Gastroesophageal sphincter (tissue), 3 donors: Measurements from ENCODE around the gene EIF1B.

ENCODE experiments used
- POLR2A ChIP-seq, 2 donors: fragments of 450-650 bp; IDR thresholded peaks; one replicate each; pipeline ENCODE4 v1.6.1; 2017; ENCODE audit warnings: antibody characterized with exemption in 2 of 2, mild to moderate bottlenecking in 2 of 2, moderate library complexity in 1 of 2
- TF ChIP-seq, protein P1 (sequence below), 4 experiments: fragments of 200-600 bp in 2 of 4; fragments of 450-650 bp in 2 of 4; sonication (generic) in 1 of 4; IDR thresholded peaks; one replicate each; pipeline ENCODE4 v1.5.1; 2017 to 2019; ENCODE audit warnings: antibody characterized with exemption in 4 of 4, mild to moderate bottlenecking in 2 of 4, moderate library complexity in 2 of 4

DNA sequence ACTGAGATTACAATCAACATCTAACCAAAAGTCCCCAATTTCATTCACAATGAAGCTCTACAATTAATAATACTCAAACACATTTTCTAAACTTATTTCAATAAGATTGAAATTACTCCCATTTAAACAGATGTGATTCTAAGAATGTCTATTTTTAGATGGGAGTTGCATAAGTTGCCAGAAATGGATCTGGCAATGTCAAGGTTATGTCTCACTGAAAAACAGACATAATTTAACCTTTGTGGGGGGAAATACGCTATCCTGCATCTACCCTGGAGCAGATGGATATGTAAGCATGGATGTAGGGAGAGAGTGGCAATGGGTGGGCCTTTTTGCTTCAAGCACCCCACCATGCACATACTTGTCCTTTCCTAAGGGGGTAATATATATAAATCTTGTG lies 6.7 kb upstream of the EIF1B start:
- TF ChIP-seq POLR2A (IDR thresholded peaks at IDR 0.05) = no peak
- TF ChIP-seq, protein P1, sequence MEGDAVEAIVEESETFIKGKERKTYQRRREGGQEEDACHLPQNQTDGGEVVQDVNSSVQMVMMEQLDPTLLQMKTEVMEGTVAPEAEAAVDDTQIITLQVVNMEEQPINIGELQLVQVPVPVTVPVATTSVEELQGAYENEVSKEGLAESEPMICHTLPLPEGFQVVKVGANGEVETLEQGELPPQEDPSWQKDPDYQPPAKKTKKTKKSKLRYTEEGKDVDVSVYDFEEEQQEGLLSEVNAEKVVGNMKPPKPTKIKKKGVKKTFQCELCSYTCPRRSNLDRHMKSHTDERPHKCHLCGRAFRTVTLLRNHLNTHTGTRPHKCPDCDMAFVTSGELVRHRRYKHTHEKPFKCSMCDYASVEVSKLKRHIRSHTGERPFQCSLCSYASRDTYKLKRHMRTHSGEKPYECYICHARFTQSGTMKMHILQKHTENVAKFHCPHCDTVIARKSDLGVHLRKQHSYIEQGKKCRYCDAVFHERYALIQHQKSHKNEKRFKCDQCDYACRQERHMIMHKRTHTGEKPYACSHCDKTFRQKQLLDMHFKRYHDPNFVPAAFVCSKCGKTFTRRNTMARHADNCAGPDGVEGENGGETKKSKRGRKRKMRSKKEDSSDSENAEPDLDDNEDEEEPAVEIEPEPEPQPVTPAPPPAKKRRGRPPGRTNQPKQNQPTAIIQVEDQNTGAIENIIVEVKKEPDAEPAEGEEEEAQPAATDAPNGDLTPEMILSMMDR (IDR thresholded peaks at IDR 0.05) = no peak
